ENCODE data around the gene CCDC154. TPM values are rescaled to one million over a fixed set of nuclear protein-coding genes. Genes with fewer than 3 reads are reported as not detected.

Gene CCDC154
- total and polyA plus RNA-seq, 2 experiments from 2014 or later: 0.49 to 1.5 TPM

DNA sequence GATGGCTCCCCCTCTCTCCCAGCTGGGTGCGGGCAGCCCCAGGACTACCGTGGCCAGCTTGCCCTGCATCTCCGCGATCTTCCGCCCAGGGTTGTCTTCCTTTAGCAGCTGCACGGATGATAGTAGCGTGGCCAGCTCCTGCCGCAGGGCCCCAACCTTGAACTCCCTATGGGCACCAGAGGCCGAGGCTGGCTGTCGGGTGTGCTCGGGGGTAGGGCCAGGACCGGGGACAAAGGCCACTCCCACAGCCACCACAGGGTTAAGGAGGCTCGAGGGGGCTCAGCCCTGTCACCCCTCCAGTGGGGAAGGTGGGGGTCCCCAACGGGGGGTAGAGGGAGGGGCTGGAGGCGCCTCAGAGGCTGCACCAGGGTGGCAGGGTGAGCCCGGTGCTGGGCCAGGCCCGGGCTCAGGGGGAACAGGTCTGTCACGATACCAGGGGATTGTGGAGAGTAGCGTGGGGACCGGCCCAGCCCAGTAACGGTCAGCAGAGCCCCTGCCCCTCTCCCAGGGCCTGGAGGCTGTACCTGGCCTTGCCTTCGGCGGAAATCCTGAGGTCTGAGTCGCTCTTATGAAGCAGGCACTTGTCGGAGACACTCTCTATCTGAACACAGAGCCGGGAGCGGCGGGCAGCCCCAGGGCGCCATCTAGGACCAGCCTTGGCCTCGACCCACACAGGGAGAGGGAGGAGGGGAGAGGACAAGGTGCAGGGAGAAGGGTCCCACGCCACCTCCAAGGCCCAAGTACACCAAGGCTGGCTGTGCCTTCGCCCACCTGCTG is 8.2 kb downstream of the CCDC154 start:
- Histone ChIP-seq H3K4me3 (no peak overlapping the region), H3K9me3 (ENCODE audit: low read depth) (no peaks in the 10 kb centered on the region), H3K27me3 (no peaks in the 10 kb centered on the region), H3K36me3 (no peaks in the 10 kb centered on the region), H3K27ac (no peak overlapping the region), H3K4me1 (ENCODE audit: low read depth) (no peaks in the 10 kb centered on the region)
- TF ChIP-seq, protein P1, sequence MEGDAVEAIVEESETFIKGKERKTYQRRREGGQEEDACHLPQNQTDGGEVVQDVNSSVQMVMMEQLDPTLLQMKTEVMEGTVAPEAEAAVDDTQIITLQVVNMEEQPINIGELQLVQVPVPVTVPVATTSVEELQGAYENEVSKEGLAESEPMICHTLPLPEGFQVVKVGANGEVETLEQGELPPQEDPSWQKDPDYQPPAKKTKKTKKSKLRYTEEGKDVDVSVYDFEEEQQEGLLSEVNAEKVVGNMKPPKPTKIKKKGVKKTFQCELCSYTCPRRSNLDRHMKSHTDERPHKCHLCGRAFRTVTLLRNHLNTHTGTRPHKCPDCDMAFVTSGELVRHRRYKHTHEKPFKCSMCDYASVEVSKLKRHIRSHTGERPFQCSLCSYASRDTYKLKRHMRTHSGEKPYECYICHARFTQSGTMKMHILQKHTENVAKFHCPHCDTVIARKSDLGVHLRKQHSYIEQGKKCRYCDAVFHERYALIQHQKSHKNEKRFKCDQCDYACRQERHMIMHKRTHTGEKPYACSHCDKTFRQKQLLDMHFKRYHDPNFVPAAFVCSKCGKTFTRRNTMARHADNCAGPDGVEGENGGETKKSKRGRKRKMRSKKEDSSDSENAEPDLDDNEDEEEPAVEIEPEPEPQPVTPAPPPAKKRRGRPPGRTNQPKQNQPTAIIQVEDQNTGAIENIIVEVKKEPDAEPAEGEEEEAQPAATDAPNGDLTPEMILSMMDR (IDR thresholded peaks at IDR 0.05; ENCODE audit: low read depth, low read length): no peak
- DNase-seq (ENCODE audit: low read depth in 1 of 2, low spot score in 1 of 2): no peak

- H3K4me3 ChIP-seq: no peak overlapping the region
- H3K4me1 ChIP-seq (ENCODE audit: low read depth): peaks cover 5% of the 10 kb centered on the region
- no peak for DNase-seq (ENCODE audit: low read depth in 1 of 2, low spot score in 1 of 2)
- no peaks in the 10 kb centered on the region for H3K27me3 ChIP-seq
- no peak overlapping the region for H3K27ac ChIP-seq
- H3K36me3 ChIP-seq: no peaks in the 10 kb centered on the region
- TF ChIP-seq, protein P1 (IDR thresholded peaks at IDR 0.05; ENCODE audit: low read depth, low read length): no peak
- no peaks in the 10 kb centered on the region for H3K9me3 ChIP-seq (ENCODE audit: low read depth)
Measured at GRCh38 chr16:1434644-1435592, 9.4 kb downstream of the CCDC154 start.

DNA sequence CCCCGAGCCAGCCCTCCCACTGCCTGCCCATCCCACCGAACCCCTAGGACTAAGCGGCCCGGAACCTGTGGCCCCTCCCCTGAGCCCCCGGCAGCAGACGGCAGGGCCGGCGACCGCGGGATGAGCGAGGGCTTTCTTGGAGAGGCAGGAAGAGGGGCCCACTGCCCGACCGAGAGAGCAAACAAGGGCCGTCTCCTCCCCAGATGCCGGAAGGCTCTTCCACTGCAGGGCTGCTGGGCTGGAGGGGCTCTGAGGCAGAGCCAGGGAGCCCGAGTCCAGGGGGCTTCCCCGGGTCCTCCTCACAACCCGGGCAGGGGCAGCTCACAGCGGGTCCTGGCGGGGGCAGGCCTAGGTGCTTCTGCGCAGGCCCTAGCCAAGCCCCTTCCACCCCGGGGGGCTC is 10.6 kb downstream of the CCDC154 start:
- no peak overlapping the region for H3K27ac ChIP-seq
- H3K9me3 ChIP-seq (ENCODE audit: low read depth): no peaks in the 10 kb centered on the region
- no peak overlapping the region for H3K4me3 ChIP-seq
- H3K36me3 ChIP-seq: no peaks in the 10 kb centered on the region
- H3K27me3 ChIP-seq: no peaks in the 10 kb centered on the region
- TF ChIP-seq, protein P1 (IDR thresholded peaks at IDR 0.05; ENCODE audit: low read depth, low read length): no peak
- peaks cover 5% of the 10 kb centered on the region for H3K4me1 ChIP-seq (ENCODE audit: low read depth)
- no peak for DNase-seq (ENCODE audit: low read depth in 1 of 2, low spot score in 1 of 2)

- no peak overlapping the region for H3K27ac ChIP-seq
- TF ChIP-seq, protein P1 (IDR thresholded peaks at IDR 0.05; ENCODE audit: low read depth, low read length): no peak
- DNase-seq (ENCODE audit: low read depth in 1 of 2, low spot score in 1 of 2): no peak
- no peaks in the 10 kb centered on the region for H3K27me3 ChIP-seq
- no peaks in the 10 kb centered on the region for H3K36me3 ChIP-seq
- H3K4me1 ChIP-seq (ENCODE audit: low read depth): peaks cover 5% of the 10 kb centered on the region
- H3K9me3 ChIP-seq (ENCODE audit: low read depth): no peaks in the 10 kb centered on the region
- no peak overlapping the region for H3K4me3 ChIP-seq
Measured at GRCh38 chr16:1433263-1433560, 11.1 kb downstream of the CCDC154 start.

DNA sequence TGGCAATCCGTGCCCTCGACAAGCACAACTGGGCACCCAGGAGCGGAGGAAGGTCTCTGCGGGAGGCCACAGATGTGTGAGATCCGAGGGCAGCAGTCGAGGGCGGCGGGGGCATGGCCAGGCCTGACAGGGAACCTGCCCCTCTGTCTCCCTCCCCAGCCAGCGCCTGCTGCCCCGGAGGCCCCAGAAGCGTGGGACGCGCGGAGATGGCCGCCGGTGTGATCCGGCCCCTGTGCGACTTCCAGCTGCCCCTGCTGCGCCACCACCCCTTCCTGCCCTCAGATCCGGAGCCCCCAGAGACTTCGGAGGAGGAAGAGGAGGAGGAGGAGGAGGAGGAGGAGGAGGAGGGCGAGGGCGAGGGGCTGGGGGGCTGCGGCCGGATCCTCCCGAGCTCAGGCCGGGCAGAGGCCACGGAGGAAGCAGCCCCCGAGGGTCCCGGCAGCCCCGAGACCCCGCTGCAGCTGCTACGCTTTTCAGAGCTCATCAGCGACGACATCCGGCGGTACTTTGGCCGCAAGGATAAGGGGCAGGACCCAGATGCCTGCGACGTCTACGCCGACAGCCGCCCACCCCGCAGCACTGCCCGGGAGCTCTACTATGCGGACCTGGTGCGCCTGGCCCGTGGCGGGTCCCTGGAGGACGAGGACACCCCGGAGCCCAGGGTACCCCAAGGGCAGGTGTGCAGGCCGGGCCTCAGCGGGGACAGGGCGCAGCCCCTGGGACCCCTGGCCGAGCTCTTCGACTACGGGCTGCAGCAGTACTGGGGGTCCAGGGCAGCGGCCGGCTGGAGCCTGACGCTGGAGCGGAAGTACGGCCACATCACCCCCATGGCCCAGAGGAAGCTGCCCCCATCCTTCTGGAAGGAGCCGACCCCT is 11.7 kb downstream of the CCDC154 start:
- TF ChIP-seq, protein P1 (IDR thresholded peaks at IDR 0.05; ENCODE audit: low read depth, low read length): no peak

More for the DNA sequence above, 11.7 kb downstream of the CCDC154 start:
- DNase-seq (ENCODE audit: low read depth in 1 of 2, low spot score in 1 of 2): no peak
- Histone ChIP-seq H3K27me3 (no peaks in the 10 kb centered on the region), H3K36me3 (no peaks in the 10 kb centered on the region), H3K9me3 (ENCODE audit: low read depth) (no peaks in the 10 kb centered on the region), H3K4me1 (ENCODE audit: low read depth) (peaks cover 5% of the 10 kb centered on the region), H3K27ac (no peak overlapping the region), H3K4me3 (no peak overlapping the region)

All from cardiac muscle cell (in vitro differentiated cells and primary cell).